ENCODE measurements around the gene AUNIP. TPM values are rescaled to one million over a fixed set of nuclear protein-coding genes. Genes with fewer than 3 reads are reported as not detected.

AUNIP gene
- total RNA-seq, 1 donor, result 0.94 TPM

DNA sequence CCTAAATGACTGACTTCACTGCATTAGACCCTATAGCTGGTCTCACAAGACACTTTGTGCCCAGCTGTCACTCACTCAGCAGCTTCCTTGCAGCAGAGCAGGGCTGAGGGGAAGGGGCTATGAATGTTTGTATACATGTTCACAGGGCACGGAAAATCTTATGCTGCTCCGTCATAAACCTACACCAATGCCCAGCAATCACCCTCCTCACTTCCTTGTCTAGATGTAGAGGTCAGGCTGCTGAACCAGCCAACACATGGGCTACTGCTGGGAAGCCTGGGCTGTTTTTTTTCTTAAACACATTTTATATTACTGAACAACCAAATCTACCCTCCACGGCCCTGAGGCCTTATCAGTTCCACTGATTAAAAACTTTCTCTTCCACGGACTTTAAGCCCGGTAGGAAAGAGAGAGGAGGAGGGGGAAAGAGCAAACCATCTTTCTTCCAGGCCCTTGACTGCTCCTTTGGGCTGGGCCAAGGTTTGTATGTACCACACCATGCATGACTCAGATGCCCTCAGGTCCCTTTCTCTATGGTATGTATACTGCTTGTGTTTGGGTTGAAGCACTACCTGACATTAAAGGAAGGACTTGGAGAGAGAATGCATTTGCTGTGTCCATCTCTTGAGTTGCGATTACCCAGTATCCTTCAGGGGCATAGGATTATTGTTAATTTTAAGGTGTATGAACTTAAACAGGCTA, 26.8 kb downstream of the AUNIP start:
- Histone ChIP-seq H3K9me3 (ENCODE audit: low read depth, low read length) (no peaks in the 10 kb centered on the region), H3K4me1 (ENCODE audit: insufficient read depth, low read length) (no peaks in the 10 kb centered on the region), H3K27me3 (ENCODE audit: insufficient read depth, low read length) (no peaks in the 10 kb centered on the region), H3K4me3 (ENCODE audit: low read length) (no peak overlapping the region)

DNA sequence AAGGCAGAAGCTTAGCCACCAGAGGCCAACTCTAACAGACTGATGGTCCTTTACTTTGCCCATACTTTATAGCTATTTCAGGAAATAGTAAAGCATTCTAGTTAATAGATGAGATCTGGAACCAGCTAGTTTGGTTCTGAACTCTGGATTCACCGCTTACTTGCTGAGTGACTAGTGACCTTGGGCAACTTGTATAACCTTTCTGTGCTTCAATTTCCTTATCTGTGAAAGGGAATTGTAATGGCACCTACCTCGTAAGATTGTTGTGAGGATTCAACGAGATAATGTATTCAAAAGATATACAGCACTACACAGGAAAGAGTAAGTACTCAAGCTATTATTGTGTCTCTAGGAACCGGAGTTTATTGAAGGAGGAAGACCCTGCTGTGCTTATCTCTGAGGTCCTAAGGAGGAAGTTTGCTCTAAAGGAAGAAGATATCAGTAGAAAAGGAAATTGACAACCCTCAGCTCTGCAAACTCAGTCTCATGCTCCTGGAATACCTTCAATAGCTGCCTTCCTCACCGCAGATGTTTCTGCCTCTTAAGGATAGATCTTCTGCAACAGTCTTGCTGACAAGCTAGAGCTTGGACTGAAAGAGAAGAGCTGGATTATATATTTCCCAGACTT, 27.6 kb downstream of the AUNIP start:
- no peaks in the 10 kb centered on the region for H3K9me3 ChIP-seq (ENCODE audit: low read depth, low read length)
- H3K27me3 ChIP-seq (ENCODE audit: insufficient read depth, low read length), result no peaks in the 10 kb centered on the region
- H3K4me1 ChIP-seq (ENCODE audit: insufficient read depth, low read length), result no peaks in the 10 kb centered on the region
- H3K4me3 ChIP-seq (ENCODE audit: low read length), result no peak overlapping the region

DNA sequence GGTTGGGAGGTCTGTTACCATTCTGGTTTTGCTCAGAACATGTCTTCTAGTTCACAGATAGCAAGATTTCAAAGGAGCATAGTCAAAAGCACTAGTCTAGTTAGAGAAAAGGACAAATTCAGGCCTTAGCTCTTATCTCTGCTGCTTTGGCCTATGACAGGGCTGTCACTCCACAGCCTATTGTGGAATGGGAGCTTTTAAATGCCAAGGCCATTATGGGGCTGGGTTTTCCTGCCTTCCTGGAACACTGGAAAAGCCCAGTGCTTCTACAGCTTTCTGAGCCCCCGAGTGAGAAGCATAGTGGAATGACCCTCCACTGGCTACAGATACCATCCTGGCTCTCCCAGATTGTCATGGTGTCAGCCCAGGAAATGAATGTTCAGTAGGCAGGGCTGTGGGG, 30.2 kb downstream of the AUNIP start:
- Histone ChIP-seq H3K4me3 (ENCODE audit: low read length) (no peak overlapping the region), H3K4me1 (ENCODE audit: insufficient read depth, low read length) (no peaks in the 10 kb centered on the region), H3K9me3 (ENCODE audit: low read depth, low read length) (no peaks in the 10 kb centered on the region), H3K27me3 (ENCODE audit: insufficient read depth, low read length) (no peaks in the 10 kb centered on the region)

DNA sequence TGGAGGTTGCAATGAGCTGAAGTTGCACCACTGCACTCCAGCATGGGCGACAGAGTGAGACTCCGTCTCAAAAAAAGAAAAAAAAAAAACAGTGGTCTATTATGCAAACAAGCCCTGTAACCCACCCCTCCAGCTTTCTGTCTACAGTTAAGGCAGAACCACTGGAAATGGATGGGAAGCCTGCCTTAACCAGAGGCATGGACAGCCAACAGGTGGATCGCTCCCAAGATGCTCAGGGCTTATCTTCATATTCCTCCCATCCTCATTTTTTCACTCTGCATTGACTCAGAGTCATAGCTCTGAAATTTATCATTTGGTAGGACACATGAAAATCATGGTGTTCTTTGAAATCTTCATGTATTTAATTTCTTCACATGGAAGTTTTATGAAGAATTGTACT, 30.8 kb downstream of the AUNIP start:
- no peak overlapping the region for H3K4me3 ChIP-seq (ENCODE audit: low read length)
- H3K27me3 ChIP-seq (ENCODE audit: insufficient read depth, low read length), result no peaks in the 10 kb centered on the region
- H3K9me3 ChIP-seq (ENCODE audit: low read depth, low read length), result no peaks in the 10 kb centered on the region
- no peaks in the 10 kb centered on the region for H3K4me1 ChIP-seq (ENCODE audit: insufficient read depth, low read length)

DNA sequence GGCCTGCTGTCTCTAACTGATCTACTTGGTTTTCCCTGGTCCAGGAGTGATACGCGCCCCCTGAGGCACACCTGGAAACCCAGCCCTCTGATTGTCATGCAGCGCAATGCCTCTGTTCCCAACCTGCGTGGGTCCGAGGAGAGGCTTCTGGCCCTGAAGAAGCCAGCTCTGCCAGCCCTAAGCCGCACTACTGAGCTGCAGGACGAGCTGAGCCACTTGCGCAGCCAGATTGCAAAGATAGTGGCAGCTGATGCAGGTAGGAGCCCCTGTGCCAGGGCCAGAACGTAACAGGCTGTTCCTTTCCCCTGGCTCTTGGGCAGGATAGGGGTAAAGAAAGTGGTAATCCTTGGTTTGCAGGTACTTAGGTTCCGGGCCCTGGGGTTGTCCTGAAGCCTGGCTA, 32.7 kb downstream of the AUNIP start:
- H3K9me3 ChIP-seq (ENCODE audit: low read depth, low read length), result no peaks in the 10 kb centered on the region
- H3K4me3 ChIP-seq (ENCODE audit: low read length), result no peak overlapping the region
- H3K4me1 ChIP-seq (ENCODE audit: insufficient read depth, low read length), result peaks cover 6% of the 10 kb centered on the region
- no peaks in the 10 kb centered on the region for H3K27me3 ChIP-seq (ENCODE audit: insufficient read depth, low read length)

DNA sequence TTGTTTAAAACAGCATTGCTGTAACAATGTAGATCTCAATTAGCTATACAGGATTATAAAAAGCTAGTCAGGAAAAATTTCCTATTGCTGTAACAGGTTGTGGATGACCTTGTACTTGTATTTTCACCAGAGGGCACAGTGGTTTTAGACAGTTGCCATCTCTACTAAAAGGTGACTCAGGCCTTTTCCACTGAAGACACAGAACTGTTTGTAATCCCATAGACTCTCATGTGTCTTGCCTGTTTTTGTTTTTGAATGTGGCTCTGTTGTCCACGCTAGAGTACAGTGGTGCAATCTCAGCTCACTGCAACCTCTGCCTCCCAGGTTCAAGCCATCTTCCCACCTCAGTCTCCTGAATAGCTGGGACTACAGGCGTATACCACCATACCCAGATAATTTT, 33.7 kb downstream of the AUNIP start:
- H3K4me3 ChIP-seq (ENCODE audit: low read length), result no peak overlapping the region
- H3K9me3 ChIP-seq (ENCODE audit: low read depth, low read length), result no peaks in the 10 kb centered on the region
- H3K4me1 ChIP-seq (ENCODE audit: insufficient read depth, low read length), result peaks cover 16% of the 10 kb centered on the region
- H3K27me3 ChIP-seq (ENCODE audit: insufficient read depth, low read length), result no peaks in the 10 kb centered on the region

DNA sequence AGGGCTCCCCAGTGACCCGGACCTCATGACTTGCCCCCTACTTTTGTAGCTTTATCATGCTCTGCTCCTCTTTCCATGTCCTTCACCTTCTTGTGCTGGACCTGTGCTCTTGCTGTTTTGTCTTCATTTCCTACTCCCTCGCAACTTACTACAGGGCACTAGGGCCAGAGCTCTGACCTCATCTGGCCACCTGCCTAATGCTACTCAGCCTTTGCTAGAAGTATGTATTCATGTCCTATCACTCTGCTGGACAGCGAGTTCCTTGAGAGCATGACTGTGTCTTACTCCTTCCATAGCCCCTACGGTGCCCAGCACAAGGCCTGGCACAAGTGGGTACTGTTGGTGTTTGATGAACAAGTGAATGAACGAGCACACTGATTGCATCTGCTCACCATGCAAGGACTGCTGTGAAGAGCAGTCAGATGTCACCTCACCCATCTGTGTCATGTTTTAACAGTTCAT, 37.6 kb downstream of the AUNIP start:
- Histone ChIP-seq H3K9me3 (ENCODE audit: low read depth, low read length) (no peaks in the 10 kb centered on the region), H3K4me3 (ENCODE audit: low read length) (no peak overlapping the region), H3K27me3 (ENCODE audit: insufficient read depth, low read length) (no peaks in the 10 kb centered on the region), H3K4me1 (ENCODE audit: insufficient read depth, low read length) (peaks cover 33% of the 10 kb centered on the region)

DNA sequence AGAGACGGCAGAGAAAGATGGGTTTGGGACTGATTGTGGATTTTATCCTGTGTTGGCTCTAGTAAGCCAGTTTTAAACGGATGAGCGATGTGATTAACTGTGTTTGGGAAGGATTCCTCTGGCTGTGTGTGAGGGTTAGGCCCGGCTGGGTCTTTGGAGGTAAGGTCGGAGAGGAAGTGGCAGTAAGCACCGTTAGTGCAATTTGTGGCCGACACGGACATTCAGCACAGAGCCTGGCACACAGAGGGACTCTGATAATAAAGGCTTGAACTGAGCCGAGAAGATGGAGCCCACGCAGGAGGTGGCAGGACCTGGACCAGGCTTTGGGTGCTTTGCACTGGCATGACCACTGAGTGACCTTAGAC, 38.2 kb downstream of the AUNIP start:
- peaks cover 33% of the 10 kb centered on the region for H3K4me1 ChIP-seq (ENCODE audit: insufficient read depth, low read length)
- peak overlapping the region; percentile 95 for H3K4me3 ChIP-seq (ENCODE audit: low read length)
- no peaks in the 10 kb centered on the region for H3K9me3 ChIP-seq (ENCODE audit: low read depth, low read length)
- H3K27me3 ChIP-seq (ENCODE audit: insufficient read depth, low read length), result no peaks in the 10 kb centered on the region

DNA sequence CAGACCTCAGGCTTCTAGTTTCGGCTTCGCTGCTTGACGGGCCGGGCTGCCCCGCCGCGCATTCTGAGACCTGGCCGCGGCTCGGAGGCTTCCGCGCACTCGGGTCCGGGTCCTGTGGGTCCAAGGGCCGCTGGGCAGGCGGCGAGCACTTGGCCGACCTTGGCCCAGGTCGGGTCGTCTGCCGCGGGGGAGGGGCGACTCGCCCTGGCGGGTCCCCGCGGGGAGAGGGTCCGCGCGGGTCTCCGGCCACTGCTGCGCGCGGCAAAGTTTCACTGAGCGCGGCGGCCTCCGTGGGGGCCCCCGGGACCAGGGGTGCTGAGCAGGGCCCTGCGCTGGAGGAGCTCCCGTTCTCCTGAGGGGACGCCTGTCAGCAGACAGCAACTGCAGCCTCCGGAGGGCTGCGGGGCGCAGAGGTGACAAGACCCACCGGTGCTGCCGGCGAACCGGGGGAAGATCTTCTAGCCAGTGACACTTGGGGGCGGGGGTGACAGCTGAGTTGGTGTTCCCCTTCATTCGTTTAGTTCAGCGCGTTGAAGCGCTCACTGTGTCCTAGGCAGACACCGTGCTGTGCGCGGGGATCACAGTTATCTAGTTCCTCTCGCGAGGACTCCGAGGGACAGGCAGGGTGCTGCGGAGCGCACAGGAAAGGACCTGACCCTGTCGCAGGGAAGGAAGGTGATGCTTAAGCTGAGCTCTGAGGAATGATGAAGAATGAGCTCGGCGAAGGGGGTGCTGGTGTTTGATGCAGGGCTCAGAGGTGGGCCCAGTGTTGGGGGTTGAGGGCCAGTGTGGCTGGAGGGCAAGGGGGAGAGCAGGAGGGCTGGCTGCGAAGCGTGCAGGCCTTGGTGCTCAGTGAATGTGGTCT, 38.8 kb downstream of the AUNIP start:
- Histone ChIP-seq H3K4me3 (ENCODE audit: low read length) (peak overlapping the region; percentile 95), H3K4me1 (ENCODE audit: insufficient read depth, low read length) (peaks cover 33% of the 10 kb centered on the region)

DNA sequence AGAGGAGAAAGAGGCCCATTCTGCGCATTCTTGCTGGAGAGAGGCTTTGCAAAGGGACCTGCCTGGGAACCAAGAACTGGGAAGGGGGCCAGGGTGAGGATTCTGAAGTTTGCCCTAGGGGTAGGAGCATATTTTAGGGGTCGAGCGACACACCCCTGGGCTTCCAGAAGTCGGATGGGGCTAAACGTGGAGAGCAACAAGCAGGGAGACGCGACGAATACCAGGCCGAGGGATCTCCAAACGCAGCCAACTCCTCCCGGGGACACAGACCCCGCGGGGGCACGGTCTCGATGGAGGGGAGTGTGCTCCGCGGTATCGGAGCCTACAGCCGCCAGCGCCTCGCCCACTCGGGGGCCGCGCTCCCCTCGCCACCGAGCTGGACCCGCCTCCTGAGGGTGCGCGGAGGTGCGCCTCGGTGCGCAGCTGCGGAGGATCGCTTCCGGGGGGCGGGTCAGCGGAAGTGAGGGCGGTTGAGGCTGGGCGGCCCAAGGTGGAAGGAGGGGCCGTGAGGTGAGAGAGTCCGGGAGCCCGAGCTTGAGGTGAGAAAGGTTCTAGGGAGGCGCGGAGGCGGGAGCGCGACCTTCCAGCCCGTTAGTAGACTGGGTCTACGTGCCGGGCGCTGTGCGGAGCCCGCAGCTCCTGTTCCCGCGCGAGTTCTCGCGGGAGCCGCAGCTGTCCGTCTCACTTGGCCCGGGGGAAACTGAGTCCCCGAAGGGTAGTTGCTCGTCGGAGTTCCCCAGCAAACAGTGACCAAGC, 39.6 kb downstream of the AUNIP start, which contains the start of gene MTFR1L:
Gene MTFR1L (plus strand): TSS at position 464 of the 756 bp plus-strand sequence. CDS start 3,151 bp downstream, outside the sequence.
- Histone ChIP-seq H3K4me3 (ENCODE audit: low read length) (peak within 1 kb of the TSS; percentile 95), H3K27me3 (ENCODE audit: insufficient read depth, low read length) (no peaks in the 10 kb centered on the region), H3K4me1 (ENCODE audit: insufficient read depth, low read length) (peaks cover 33% of the 10 kb centered on the region), H3K9me3 (ENCODE audit: low read depth, low read length) (no peaks in the 10 kb centered on the region)

More for the DNA sequence above, 38.8 kb downstream of the AUNIP start:
- Histone ChIP-seq H3K27me3 (ENCODE audit: insufficient read depth, low read length) (no peaks in the 10 kb centered on the region), H3K9me3 (ENCODE audit: low read depth, low read length) (no peaks in the 10 kb centered on the region)

DNA sequence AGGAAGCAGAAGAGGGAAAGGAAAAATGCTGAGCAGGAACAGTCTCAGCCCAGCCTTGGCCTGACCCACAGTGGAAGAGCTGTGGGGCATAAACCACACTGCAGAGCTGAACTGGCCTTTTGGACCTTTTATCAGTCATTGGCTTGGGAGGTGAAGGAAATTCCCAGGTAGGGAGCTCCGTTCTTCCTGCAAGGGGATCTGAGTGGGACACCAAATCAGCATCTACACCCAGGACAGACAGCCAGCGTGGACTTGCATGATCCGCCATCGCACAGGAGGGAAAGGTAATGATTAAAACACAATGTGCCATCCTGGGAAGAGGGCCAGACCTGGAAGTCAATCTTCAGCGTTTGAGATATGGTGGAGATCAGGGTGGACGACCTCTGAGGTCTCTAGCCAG, 40.7 kb downstream of the AUNIP start:
- H3K27me3 ChIP-seq (ENCODE audit: insufficient read depth, low read length), result no peaks in the 10 kb centered on the region
- no peak overlapping the region for H3K4me3 ChIP-seq (ENCODE audit: low read length)
- no peaks in the 10 kb centered on the region for H3K9me3 ChIP-seq (ENCODE audit: low read depth, low read length)
- peaks cover 33% of the 10 kb centered on the region for H3K4me1 ChIP-seq (ENCODE audit: insufficient read depth, low read length)

DNA sequence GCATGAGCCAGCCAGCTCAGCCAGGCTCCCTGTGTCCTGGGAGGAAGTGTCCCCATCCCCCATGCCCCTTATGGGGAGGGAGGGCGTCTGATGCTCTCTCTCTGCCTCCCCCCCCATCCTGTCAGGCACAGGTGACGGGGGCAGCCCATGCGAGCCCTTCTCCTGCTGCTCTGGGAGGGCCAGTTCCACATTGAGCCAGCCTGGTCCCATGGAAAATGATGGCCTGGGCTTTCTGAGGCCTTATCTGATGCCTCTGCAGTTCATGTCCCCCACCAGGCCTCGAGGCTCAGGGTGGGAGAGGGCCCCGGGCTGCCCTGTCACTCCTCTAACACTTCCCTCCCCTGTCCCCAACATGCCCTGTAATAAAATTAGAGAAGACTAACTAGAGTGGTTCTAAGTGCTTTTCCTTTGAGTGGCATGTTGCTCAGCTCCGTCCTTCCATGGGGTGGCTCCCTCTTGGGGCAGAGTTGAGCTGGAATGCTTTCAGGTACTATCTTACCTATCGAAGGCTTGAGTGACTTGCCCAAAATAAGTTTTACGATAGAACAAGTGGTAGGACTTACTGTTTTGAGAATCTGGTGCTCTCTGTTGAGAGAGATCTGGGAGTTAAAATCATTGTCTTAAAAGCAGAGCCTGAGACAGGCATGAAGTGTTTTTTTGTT, 41.3 kb downstream of the AUNIP start:
- no peaks in the 10 kb centered on the region for H3K9me3 ChIP-seq (ENCODE audit: low read depth, low read length)
- H3K4me1 ChIP-seq (ENCODE audit: insufficient read depth, low read length), result peaks cover 33% of the 10 kb centered on the region
- H3K4me3 ChIP-seq (ENCODE audit: low read length), result no peak overlapping the region
- no peaks in the 10 kb centered on the region for H3K27me3 ChIP-seq (ENCODE audit: insufficient read depth, low read length)

DNA sequence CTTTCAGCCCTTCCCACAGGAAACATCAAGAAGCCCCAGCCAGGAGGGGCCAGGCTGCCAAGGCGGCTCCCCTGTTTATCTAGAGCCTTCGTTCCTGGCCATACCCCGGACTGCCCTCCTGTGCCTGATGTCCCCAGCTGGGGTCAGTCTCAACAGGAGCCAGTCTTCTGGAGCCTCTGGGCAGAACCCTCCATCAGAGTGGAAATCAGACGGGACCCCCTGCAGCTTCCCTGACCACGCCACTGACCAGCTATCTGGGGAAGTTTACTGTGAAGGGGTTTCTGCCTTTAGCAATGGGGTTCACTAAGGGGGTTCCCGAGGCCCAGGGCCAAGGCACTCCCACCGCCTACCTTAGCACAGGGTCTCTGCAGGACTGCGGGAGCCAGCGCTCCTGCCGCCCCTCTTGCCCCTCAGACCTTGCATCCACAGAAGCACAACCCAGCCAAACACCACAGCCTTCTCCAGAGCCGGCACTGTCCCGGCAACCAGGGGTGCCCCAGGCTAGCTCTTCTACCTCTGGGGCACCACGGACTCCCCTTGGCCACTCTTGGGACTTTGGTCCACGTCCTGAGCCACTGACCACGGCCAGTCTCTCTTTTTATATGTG, 43.0 kb downstream of the AUNIP start:
- Histone ChIP-seq H3K27me3 (ENCODE audit: insufficient read depth, low read length) (no peaks in the 10 kb centered on the region), H3K4me3 (ENCODE audit: low read length) (no peak overlapping the region), H3K9me3 (ENCODE audit: low read depth, low read length) (no peaks in the 10 kb centered on the region), H3K4me1 (ENCODE audit: insufficient read depth, low read length) (peaks cover 23% of the 10 kb centered on the region)

Measured in mononuclear cell (primary cell).